B cell (primary cell): Measurements from ENCODE around the gene ATF6B. TPM values are rescaled to one million over a fixed set of nuclear protein-coding genes. Genes with fewer than 3 reads are reported as not detected.
A peak's percentile ranks its signal among the peaks of the same experiment; 100 is the strongest.

Experiments
- ATAC-seq: fragments of 200-7000 bp; cut with Tn5 transposase; one replicate; pipeline ENCODE4 v1.10.0; 2021; ENCODE audit warnings: low read depth, mild to moderate bottlenecking, moderate number of reproducible peaks, moderate library complexity
- CTCF ChIA-PET: fragments of 350-600 bp; sonication (Branson Sonifier 250); formaldehyde crosslinking; loops from one replicate; lab custom pipeline; 2021; ENCODE audit warnings: antibody characterized with exemption, inconsistent platforms; lab: Charles Lee
- POLR2A ChIA-PET: fragments of 350-600 bp; sonication (Branson Sonifier 250); formaldehyde crosslinking; loops from one replicate; lab custom pipeline; 2021; ENCODE audit warnings: antibody characterized with exemption; lab: Charles Lee
- DNase-seq: peaks from one replicate; pipeline ENCODE4 v3.0.0; 2013
- H2AFZ ChIP-seq: 2 replicates; pipeline ENCODE4 v1.6.1; 2012; ENCODE audit warnings: mild to moderate bottlenecking, low read depth, low read length; ENCODE audit not compliant: insufficient read depth, poor library complexity, severe bottlenecking
- H3K27ac ChIP-seq, 2 donors: 1 replicate in 1 of 2; 2 replicates in 1 of 2; pipeline ENCODE4 v1.5.1; 2012 to 2013; ENCODE audit warnings: low read length in 2 of 2, mild to moderate bottlenecking in 2 of 2, moderate library complexity in 1 of 2
- H3K27me3 ChIP-seq, 4 experiments: fragments of 200-600 bp in 1 of 4; sonication (generic) in 1 of 4; replicated peaks in 1 of 4; 1 replicate in 2 of 4; 2 replicates in 2 of 4; pipeline versions ENCODE4 v1.6.1 to v1.7.0; 2013 to 2016; ENCODE audit warnings: low read length in 3 of 4, mild to moderate bottlenecking in 2 of 4, mixed read lengths in 1 of 4, moderate library complexity in 1 of 4; ENCODE audit not compliant: insufficient read depth in 4 of 4, control insufficient read depth in 3 of 4; ENCODE audit errors: control extremely low read depth in 1 of 4
- H3K36me3 ChIP-seq, 2 experiments: replicated peaks in 1 of 2; 1 replicate in 1 of 2; 2 replicates in 1 of 2; pipeline versions ENCODE4 v1.6.1 to v1.7.1; 2013; ENCODE audit warnings: low read length in 1 of 2; ENCODE audit not compliant: insufficient read depth in 2 of 2, control insufficient read depth in 1 of 2; ENCODE audit errors: control extremely low read depth in 1 of 2, extremely low read depth in 1 of 2
- H3K4me1 ChIP-seq, 2 donors: fragments of 200-600 bp in 1 of 2; sonication (generic) in 1 of 2; 1 replicate in 1 of 2; 2 replicates in 1 of 2; pipeline versions ENCODE4 v1.5.1 to v1.6.1; 2013 to 2017; ENCODE audit warnings: low read length in 2 of 2; ENCODE audit not compliant: control insufficient read depth in 2 of 2, insufficient read depth in 2 of 2
- H3K4me2 ChIP-seq: replicated peaks from 2 replicates; pipeline ENCODE3; 2012; ENCODE audit warnings: mild to moderate bottlenecking, low read depth, low read length; ENCODE audit not compliant: poor library complexity, severe bottlenecking
- H3K4me3 ChIP-seq, 5 experiments: fragments of 200-600 bp in 1 of 5; sonication (generic) in 1 of 5; 1 replicate in 3 of 5; 2 replicates in 2 of 5; pipeline versions ENCODE4 v1.5.1 to v1.7.0; 2011 to 2016; ENCODE audit warnings: low read length in 4 of 5, mild to moderate bottlenecking in 4 of 5, low read depth in 2 of 5, control low read depth in 1 of 5, moderate library complexity in 1 of 5; ENCODE audit not compliant: insufficient read depth in 1 of 5; ENCODE audit errors: control extremely low read depth in 1 of 5, extremely low read depth in 1 of 5
- H3K79me2 ChIP-seq: fragments of 200-600 bp; sonication (generic); one replicate; pipeline ENCODE4 v1.6.0; 2016; ENCODE audit warnings: low read length; ENCODE audit not compliant: control insufficient read depth, insufficient read depth
- H3K9ac ChIP-seq: fragments of 200-600 bp; sonication (generic); 2 replicates; pipeline ENCODE4 v1.6.1; 2017; ENCODE audit warnings: mild to moderate bottlenecking, low read length, moderate library complexity
- H3K9me3 ChIP-seq, 3 donors: one replicate each; pipeline versions ENCODE4 v1.6.1 to v1.7.1; 2013; ENCODE audit warnings: low read length in 2 of 3; ENCODE audit not compliant: control insufficient read depth in 2 of 3, insufficient read depth in 1 of 3; ENCODE audit errors: control extremely low read depth in 1 of 3
- H4K20me1 ChIP-seq: 2 replicates; pipeline ENCODE4 v1.6.0; 2012; ENCODE audit warnings: mild to moderate bottlenecking, low read length; ENCODE audit not compliant: insufficient read depth, control insufficient read depth, poor library complexity, severe bottlenecking
- H3K27ac Mint-ChIP-seq: one replicate; pipeline ENCODE4 v1.8.0; 2021; ENCODE audit warnings: mixed read lengths
- H3K27me3 Mint-ChIP-seq: one replicate; pipeline ENCODE4 v1.8.0; 2021; ENCODE audit warnings: mixed read lengths
- H3K4me1 Mint-ChIP-seq: one replicate; pipeline ENCODE4 v1.8.0; 2021; ENCODE audit warnings: mixed read lengths
- H3K4me3 Mint-ChIP-seq: one replicate; pipeline ENCODE4 v1.8.0; 2021; ENCODE audit warnings: mixed read lengths
- H3K9me3 Mint-ChIP-seq: one replicate; pipeline ENCODE4 v1.8.0; 2022; ENCODE audit warnings: mixed read lengths; ENCODE audit not compliant: insufficient read depth
- EZH2 ChIP-seq: IDR thresholded peaks from 2 replicates; pipeline ENCODE4 v1.6.1; 2012; ENCODE audit warnings: borderline replicate concordance, low read depth, mild to moderate bottlenecking, moderate library complexity, low read length; ENCODE audit not compliant: insufficient read depth, poor library complexity, severe bottlenecking
- WGBS: methylation state at CpG from one replicate; pipeline ENCODE4 v1.1.5; 2013; ENCODE audit warnings: missing lambda C conversion rate; ENCODE audit not compliant: insufficient coverage; 5-methylcytosine and 5-hydroxymethylcytosine counted together
- intact Hi-C: fragments of 100-400 bp; cut with micrococcal nuclease; formaldehyde crosslinking; loops from one replicate; pipeline ENCODE4 v1.10.0; 2022
- polyA plus RNA-seq: library from polyadenylated mRNA; depleted of rRNA; stranded (reverse); fragments of >200 nt; gene quantifications from 2 replicates; pipeline ENCODE4 v1.2.3, GENCODE V29; 2012
- total RNA-seq, 2 donors: library from RNA; stranded (reverse); fragments of 120-200 nt in 1 of 2; gene quantifications; 1 replicate in 1 of 2; 2 replicates in 1 of 2; pipeline versions ENCODE4 v1.2.3 to v1.2.4, GENCODE V29; 2013 to 2022
- TF ChIP-seq, protein P1 (sequence below): fragments of 200-600 bp; IDR thresholded peaks from one replicate; pipeline ENCODE4 v1.8.0; 2022; ENCODE audit warnings: antibody characterized with exemption, mild to moderate bottlenecking

The ATF6B gene
- total and polyA plus RNA-seq, 2 donors (not counting 1 experiment from before 2014, with no cell fraction given), result 180 to 201 TPM

- CTCF ChIA-PET, result no interaction called here
- no peak overlapping the region for H3K9ac ChIP-seq
- H3K27me3 ChIP-seq, result no peaks in the 10 kb centered on the region
- POLR2A ChIA-PET, result no interaction called here
- H2AFZ ChIP-seq, result no peak overlapping the region
- H4K20me1 ChIP-seq, result peaks cover 3% of the 10 kb centered on the region
- H3K9me3 ChIP-seq, result peaks cover 0 to 2% (median 0%) of the 10 kb centered on the region in 3 donors
- Mint-ChIP-seq H3K27ac (no peak overlapping the region), H3K27me3 (peaks cover 7% of the 10 kb centered on the region), H3K4me1 (peaks cover 30% of the 10 kb centered on the region), H3K4me3 (no peak overlapping the region), H3K9me3 (no peaks in the 10 kb centered on the region)
- no peak overlapping the region for H3K27ac ChIP-seq
- DNase-seq, result no peak
- ATAC-seq, result no peak
- peaks cover 19% of the 10 kb centered on the region for H3K79me2 ChIP-seq
- no peak overlapping the region for H3K4me2 ChIP-seq
- intact Hi-C loops, result no loop called here
- TF ChIP-seq, protein P1, sequence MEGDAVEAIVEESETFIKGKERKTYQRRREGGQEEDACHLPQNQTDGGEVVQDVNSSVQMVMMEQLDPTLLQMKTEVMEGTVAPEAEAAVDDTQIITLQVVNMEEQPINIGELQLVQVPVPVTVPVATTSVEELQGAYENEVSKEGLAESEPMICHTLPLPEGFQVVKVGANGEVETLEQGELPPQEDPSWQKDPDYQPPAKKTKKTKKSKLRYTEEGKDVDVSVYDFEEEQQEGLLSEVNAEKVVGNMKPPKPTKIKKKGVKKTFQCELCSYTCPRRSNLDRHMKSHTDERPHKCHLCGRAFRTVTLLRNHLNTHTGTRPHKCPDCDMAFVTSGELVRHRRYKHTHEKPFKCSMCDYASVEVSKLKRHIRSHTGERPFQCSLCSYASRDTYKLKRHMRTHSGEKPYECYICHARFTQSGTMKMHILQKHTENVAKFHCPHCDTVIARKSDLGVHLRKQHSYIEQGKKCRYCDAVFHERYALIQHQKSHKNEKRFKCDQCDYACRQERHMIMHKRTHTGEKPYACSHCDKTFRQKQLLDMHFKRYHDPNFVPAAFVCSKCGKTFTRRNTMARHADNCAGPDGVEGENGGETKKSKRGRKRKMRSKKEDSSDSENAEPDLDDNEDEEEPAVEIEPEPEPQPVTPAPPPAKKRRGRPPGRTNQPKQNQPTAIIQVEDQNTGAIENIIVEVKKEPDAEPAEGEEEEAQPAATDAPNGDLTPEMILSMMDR, result no peak
- no peak for TF ChIP-seq EZH2
- peaks cover 19 to 28% of the 10 kb centered on the region in 2 donors for H3K4me1 ChIP-seq
- H3K4me3 ChIP-seq, result no peak overlapping the region
- peaks cover 0 to under 1% of the 10 kb centered on the region in 2 experiments for H3K36me3 ChIP-seq
These were observed 4.1 kb upstream of the ATF6B start for GRCh38 chr6:32132110-32132509.

- ChIA-PET POLR2A (no interaction called here), CTCF (no interaction called here)
- DNase-seq (no peak), ATAC-seq (no peak)
- H3K4me1 Mint-ChIP-seq, result peaks cover 35% of the 10 kb centered on the region
- intact Hi-C loops, result no loop called here
- Histone ChIP-seq H3K36me3 (peaks cover 1 to 6% of the 10 kb centered on the region in 2 experiments), H3K27me3 (no peaks in the 10 kb centered on the region), H3K9ac (no peak overlapping the region), H3K4me1 (peaks cover 25 to 34% of the 10 kb centered on the region in 2 donors), H3K79me2 (peaks cover 25% of the 10 kb centered on the region), H3K27ac (no peak overlapping the region), H3K4me2 (no peak overlapping the region), H3K9me3 (peaks cover 0 to 2% (median 0%) of the 10 kb centered on the region in 3 donors), H3K4me3 (no peak overlapping the region), H4K20me1 (peaks cover 6% of the 10 kb centered on the region), H2AFZ (no peak overlapping the region)
- peak overlapping the region; percentile 52 for H3K4me3 Mint-ChIP-seq
- TF ChIP-seq, protein P1, result no peak
- no peak for TF ChIP-seq EZH2
- no peak overlapping the region for H3K27ac Mint-ChIP-seq
- H3K9me3 Mint-ChIP-seq, result no peaks in the 10 kb centered on the region
- WGBS, result 97% methylated on average over 4 of the region's 14 CpGs
- H3K27me3 Mint-ChIP-seq, result peaks cover 7% of the 10 kb centered on the region
These were observed 3.4 kb upstream of the ATF6B start for GRCh38 chr6:32131439-32131948.
